ENCODE measurements around the gene STARD13.
"Not testable (repeated sequence)": the region's sequence is repeated elsewhere in the genome, so short reads cannot be mapped to it uniquely, and the experiment has no call there.

STARD13 gene

GRCh38 chr13:33194820-33195692 lies 90.5 kb downstream of the STARD13 start:
- no peak for FAIRE-seq

DNA sequence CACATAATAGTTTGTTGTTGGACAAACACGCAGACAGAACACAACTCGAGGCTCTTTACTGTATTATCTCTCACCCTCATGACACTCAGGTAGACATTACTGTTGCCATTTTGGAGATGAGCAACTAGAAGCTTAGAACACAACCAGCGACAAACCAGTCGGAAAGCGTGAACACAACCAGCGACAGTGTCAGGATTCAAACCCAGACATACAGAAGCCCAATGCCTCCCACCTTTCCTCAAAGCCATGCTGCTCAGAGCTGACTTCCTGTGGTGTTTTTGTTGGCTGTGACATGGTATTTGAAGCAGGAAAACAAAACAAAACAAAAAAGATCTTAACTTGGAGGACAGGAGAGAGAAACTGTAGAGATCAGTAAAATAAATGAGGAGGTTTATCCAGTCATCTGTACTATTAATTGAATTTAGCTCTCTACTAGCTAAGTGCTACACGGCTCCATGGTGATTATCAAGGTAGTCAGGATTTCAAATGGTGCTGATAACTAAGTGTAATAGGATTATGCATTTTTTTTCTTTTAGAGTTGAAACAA lies 92.1 kb downstream of the STARD13 start:
- FAIRE-seq: no peak

GRCh38 chr13:33191425-33192210 lies 93.9 kb downstream of the STARD13 start:
- no peak for FAIRE-seq

DNA sequence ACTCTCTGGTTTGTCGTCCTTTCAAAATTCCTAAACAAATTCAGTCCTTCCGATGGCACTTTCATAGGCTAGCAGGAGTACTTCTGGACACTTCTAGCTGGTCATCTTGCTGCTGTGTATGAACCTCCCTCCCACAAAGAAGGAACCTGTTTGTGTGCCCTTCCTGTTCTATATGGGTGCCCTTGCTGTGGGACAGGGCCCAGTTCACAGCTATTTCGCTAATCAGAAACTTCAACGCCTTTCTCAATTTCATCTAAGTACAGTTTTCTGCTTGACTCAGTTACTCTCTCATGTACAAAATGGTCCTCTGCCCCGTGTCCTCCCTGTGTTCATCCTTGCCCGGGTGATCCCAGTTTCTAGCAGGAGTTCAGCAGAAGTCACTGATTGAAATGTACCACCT lies 96.1 kb downstream of the STARD13 start:
- FAIRE-seq: no peak

- no peak for FAIRE-seq
Measured at GRCh38 chr13:33188093-33188882, 97.3 kb downstream of the STARD13 start.

- no peak for FAIRE-seq
Measured at GRCh38 chr13:33186861-33187291, 98.7 kb downstream of the STARD13 start.

GRCh38 chr13:33185853-33186252 lies 99.7 kb downstream of the STARD13 start:
- no peak for FAIRE-seq

GRCh38 chr13:33184530-33184929 lies 101.0 kb downstream of the STARD13 start:
- FAIRE-seq: no peak

DNA sequence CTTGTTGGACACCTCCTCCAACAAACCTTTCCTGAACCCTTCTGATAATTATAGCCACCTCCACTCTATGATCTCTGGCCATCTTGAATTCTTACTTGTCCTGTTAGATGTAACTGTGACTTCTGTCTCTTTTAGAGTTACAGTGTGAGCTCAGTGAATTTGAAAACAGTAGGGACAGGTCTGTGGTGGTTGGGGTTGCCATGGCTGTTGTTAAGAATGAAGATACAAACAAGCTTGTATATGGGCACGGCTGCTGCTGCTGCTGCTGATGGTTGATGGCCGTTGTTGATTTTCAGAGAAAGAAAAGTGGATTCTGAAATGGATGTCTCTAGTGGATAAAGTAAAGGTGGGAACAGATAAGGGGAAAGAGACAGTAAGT lies 101.5 kb downstream of the STARD13 start:
- FAIRE-seq: no peak

- FAIRE-seq: no peak
Measured at GRCh38 chr13:33183431-33184111, 102.0 kb downstream of the STARD13 start.

DNA sequence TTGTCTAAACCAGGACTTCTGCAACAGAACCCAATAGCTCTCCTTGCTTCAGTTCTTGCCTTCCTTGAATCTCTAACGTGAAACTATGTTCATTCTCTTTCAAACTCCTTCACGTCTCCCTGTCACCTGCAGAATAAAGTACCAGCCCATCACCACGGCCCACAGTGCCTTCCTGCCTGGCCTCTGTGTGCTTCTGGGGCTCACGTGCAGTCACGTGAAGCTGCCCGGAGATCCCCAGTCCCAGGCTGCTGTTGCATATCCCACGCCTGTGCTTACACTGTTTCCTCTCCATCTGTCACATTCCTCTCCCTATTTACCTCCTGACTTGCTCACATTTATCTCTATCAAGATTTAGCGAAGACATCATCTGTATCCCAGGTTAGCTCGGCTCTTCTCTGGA lies 102.8 kb downstream of the STARD13 start:
- FAIRE-seq: no peak

GRCh38 chr13:33181264-33181663 lies 104.3 kb downstream of the STARD13 start:
- no peak for FAIRE-seq

DNA sequence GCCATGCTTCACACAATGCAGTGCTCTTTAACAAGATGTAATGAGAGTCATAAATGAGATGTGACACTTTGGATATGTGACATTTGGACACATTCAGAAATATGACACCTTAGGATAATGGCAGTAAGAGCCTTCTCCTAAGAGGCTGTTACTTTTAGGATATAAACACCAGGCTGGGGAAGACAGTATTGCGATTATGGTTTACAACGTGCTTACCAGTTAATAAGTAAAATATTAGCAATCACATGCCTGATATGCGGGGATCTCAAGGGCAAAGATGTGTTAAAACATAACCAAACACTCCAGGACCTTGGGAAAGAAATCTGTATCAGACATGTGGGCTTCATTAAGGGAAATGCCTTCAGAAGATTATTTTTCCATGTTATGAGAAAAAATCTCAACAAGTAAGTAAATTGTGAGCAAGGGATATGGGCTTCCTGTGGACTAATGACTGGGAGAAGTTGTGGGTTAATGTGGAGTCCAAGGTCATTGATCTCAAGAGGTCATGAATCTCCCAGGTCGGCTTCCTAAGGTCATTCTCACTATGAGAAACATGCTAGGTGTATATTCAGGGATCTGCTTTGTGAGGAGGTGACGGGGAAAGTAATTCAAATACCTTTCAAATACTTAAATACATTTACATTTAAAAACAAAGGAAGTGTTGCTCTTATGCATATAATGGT lies 105.3 kb downstream of the STARD13 start:
- no peak for FAIRE-seq

DNA sequence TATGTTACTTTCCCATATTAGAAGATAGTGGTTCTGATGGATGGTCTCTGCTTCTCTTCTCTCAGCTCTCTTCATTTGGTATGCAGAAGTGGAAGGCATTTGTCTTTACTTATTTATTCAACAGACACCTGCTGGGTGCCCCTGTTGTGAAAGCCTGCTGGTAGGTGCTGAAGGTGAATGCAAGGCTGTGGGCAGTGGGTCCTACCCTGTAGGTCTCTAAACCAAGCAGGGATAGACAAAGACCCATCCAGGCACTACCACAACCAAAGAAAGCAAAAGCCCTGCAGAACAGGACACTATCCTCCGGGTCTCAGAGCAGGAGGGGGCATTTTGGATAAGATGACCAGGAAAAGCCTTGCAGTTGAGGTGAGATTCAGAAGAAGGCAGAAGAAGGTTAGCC lies 106.1 kb downstream of the STARD13 start:
- FAIRE-seq: no peak

- FAIRE-seq: no peak
Measured at GRCh38 chr13:33178209-33178840, 107.2 kb downstream of the STARD13 start.

- FAIRE-seq: not testable (repeated sequence)
Measured at GRCh38 chr13:33177340-33178208, 108.0 kb downstream of the STARD13 start.

GRCh38 chr13:33176526-33176925 lies 109.0 kb downstream of the STARD13 start:
- no peak for FAIRE-seq

GRCh38 chr13:33175991-33176390 lies 109.6 kb downstream of the STARD13 start:
- FAIRE-seq: no peak

- no peak for FAIRE-seq
Measured at GRCh38 chr13:33174931-33175330, 110.6 kb downstream of the STARD13 start.

- FAIRE-seq: no peak
Measured at GRCh38 chr13:33174491-33174890, 111.1 kb downstream of the STARD13 start.
